Measurements from ENCODE around the gene CDH4. TPM values are rescaled to one million over a fixed set of nuclear protein-coding genes. Genes with fewer than 3 reads are reported as not detected.

Gene CDH4
- total RNA-seq, 1 donor from 2014 or later = 12.1 TPM

DNA sequence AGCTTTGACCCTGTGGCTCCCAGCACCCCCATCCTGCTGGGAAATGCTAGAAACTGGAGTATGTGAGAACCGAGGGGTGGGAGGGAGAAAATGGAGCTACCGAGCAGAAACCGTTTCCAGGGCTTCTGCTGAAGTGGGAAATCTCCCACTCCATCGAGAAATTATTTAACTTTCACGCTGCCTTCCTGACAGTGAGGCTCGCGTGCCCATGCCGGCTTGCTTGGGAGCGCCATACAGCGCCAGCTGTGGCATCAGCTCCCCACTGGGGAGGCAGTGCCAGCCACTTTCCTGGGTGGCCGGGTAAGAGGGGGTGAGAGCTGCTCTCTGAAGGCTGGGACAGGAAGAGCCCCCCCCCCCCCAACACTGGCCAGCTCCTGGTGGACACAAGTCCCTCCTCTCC lies 544.7 kb downstream of the CDH4 start:
- Histone ChIP-seq H3K4me3 (ENCODE audit: low read depth, low read length) (no peak overlapping the region), H3K27me3 (ENCODE audit: control insufficient read depth, insufficient read depth, low read length) (no peaks in the 10 kb centered on the region), H3K36me3 (ENCODE audit: control insufficient read depth, insufficient read depth, low read length) (no peaks in the 10 kb centered on the region)
- DNase-seq (ENCODE audit: low read depth) = no peak
- TF ChIP-seq, protein P1, sequence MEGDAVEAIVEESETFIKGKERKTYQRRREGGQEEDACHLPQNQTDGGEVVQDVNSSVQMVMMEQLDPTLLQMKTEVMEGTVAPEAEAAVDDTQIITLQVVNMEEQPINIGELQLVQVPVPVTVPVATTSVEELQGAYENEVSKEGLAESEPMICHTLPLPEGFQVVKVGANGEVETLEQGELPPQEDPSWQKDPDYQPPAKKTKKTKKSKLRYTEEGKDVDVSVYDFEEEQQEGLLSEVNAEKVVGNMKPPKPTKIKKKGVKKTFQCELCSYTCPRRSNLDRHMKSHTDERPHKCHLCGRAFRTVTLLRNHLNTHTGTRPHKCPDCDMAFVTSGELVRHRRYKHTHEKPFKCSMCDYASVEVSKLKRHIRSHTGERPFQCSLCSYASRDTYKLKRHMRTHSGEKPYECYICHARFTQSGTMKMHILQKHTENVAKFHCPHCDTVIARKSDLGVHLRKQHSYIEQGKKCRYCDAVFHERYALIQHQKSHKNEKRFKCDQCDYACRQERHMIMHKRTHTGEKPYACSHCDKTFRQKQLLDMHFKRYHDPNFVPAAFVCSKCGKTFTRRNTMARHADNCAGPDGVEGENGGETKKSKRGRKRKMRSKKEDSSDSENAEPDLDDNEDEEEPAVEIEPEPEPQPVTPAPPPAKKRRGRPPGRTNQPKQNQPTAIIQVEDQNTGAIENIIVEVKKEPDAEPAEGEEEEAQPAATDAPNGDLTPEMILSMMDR (IDR thresholded peaks at IDR 0.05; ENCODE audit: insufficient read depth, low read length, severe bottlenecking) = no peak
- FAIRE-seq = no peak

DNA sequence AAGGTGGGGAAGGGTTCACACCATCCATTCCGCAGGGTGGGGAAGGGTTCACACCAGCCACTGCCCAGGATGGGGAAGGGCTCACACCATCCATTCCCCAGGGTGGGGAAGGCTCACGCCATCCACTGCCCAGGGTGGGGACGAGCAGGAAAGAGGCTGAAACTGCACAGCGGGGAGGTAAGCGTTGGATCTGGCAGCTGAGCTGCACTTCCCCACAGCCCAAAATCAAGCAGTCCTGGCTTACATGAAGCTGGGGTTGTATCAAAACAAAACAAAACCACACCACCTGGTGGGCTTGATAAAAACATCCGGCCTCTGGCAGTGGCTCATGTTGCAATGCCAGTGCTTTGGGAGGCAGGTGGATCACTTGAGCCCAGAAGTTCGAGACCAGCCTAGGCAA lies 545.1 kb downstream of the CDH4 start:
- FAIRE-seq (no peak), DNase-seq (ENCODE audit: low read depth) (no peak)
- no peaks in the 10 kb centered on the region for H3K27me3 ChIP-seq (ENCODE audit: control insufficient read depth, insufficient read depth, low read length)
- no peak overlapping the region for H3K4me3 ChIP-seq (ENCODE audit: low read depth, low read length)
- TF ChIP-seq, protein P1 (IDR thresholded peaks at IDR 0.05; ENCODE audit: insufficient read depth, low read length, severe bottlenecking) = no peak
- H3K36me3 ChIP-seq (ENCODE audit: control insufficient read depth, insufficient read depth, low read length) = no peaks in the 10 kb centered on the region

- Histone ChIP-seq H3K4me3 (ENCODE audit: low read depth, low read length) (no peak overlapping the region), H3K27me3 (ENCODE audit: control insufficient read depth, insufficient read depth, low read length) (no peaks in the 10 kb centered on the region), H3K36me3 (ENCODE audit: control insufficient read depth, insufficient read depth, low read length) (no peaks in the 10 kb centered on the region)
- DNase-seq (ENCODE audit: low read depth) (no peak), FAIRE-seq (no peak)
- TF ChIP-seq, protein P1 (IDR thresholded peaks at IDR 0.05; ENCODE audit: insufficient read depth, low read length, severe bottlenecking) = no peak
These were observed 545.9 kb downstream of the CDH4 start for GRCh38 chr20:61797971-61798411.

GRCh38 chr20:61798632-61799031 lies 546.6 kb downstream of the CDH4 start:
- TF ChIP-seq, protein P1 (IDR thresholded peaks at IDR 0.05; ENCODE audit: insufficient read depth, low read length, severe bottlenecking) = no peak
- H3K36me3 ChIP-seq (ENCODE audit: control insufficient read depth, insufficient read depth, low read length) = no peaks in the 10 kb centered on the region
- DNase-seq (ENCODE audit: low read depth) (no peak), FAIRE-seq (no peak)
- no peak overlapping the region for H3K4me3 ChIP-seq (ENCODE audit: low read depth, low read length)
- no peaks in the 10 kb centered on the region for H3K27me3 ChIP-seq (ENCODE audit: control insufficient read depth, insufficient read depth, low read length)

- H3K27me3 ChIP-seq (ENCODE audit: control insufficient read depth, insufficient read depth, low read length) = no peaks in the 10 kb centered on the region
- FAIRE-seq (no peak), DNase-seq (ENCODE audit: low read depth) (no peak)
- H3K4me3 ChIP-seq (ENCODE audit: low read depth, low read length) = no peak overlapping the region
- no peaks in the 10 kb centered on the region for H3K36me3 ChIP-seq (ENCODE audit: control insufficient read depth, insufficient read depth, low read length)
- TF ChIP-seq, protein P1 (IDR thresholded peaks at IDR 0.05; ENCODE audit: insufficient read depth, low read length, severe bottlenecking) = no peak
These were observed 547.4 kb downstream of the CDH4 start for GRCh38 chr20:61799394-61799923.

DNA sequence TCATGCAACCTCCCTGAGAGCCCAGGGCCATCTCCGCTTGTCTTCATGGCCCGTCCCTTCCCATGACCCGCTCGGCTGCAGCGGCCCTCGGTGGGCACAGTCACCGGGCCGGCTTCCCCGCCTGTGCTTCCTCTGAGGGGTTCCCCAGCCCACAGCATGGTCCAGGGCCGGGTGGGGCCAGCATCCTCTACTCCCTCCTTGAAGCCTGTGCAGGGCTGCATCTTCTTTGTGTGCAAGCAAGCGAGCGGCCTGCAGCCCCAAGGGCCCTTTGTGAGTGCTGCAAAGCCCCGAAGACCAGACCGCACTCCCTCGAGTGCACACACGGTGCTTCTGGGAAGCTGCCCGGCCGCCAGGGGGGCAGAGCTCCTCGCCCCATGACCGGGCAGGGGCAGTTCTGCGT lies 547.9 kb downstream of the CDH4 start:
- FAIRE-seq (no peak), DNase-seq (ENCODE audit: low read depth) (no peak)
- H3K27me3 ChIP-seq (ENCODE audit: control insufficient read depth, insufficient read depth, low read length) = no peaks in the 10 kb centered on the region
- H3K4me3 ChIP-seq (ENCODE audit: low read depth, low read length) = no peak overlapping the region
- TF ChIP-seq, protein P1 (IDR thresholded peaks at IDR 0.05; ENCODE audit: insufficient read depth, low read length, severe bottlenecking) = no peak
- no peaks in the 10 kb centered on the region for H3K36me3 ChIP-seq (ENCODE audit: control insufficient read depth, insufficient read depth, low read length)
